OCI-LY7 (cell line): ENCODE results near the gene SPACA4. TPM values are rescaled to one million over a fixed set of nuclear protein-coding genes. Genes with fewer than 3 reads are reported as not detected.

Experiments
- BruUV-seq: library from RNA; stranded (reverse); fragments of 400-500 nt; replicated peaks from 2 replicates; lab custom pipeline; 2021; lab: Mats Ljungman, UMichigan
- CTCF ChIA-PET: fragments of 300-600 bp; sonication (Branson Sonifier 250); formaldehyde crosslinking; loops from one replicate; lab custom pipeline; 2022; ENCODE audit warnings: antibody characterized with exemption; ENCODE audit not compliant: unreplicated experiment; lab: Charles Lee
- POLR2A ChIA-PET: fragments of 300-600 bp; sonication (Branson Sonifier 250); formaldehyde crosslinking; loops from one replicate; lab custom pipeline; 2022; ENCODE audit warnings: antibody characterized with exemption; lab: Charles Lee
- DNase-seq: peaks from one replicate; pipeline ENCODE4 v3.0.0-alpha.2; 2015; ENCODE audit warnings: low spot score
- H2AFZ ChIP-seq: fragments of 200-600 bp; sonication (generic), shearing (Covaris generic); 2 replicates; pipeline ENCODE4 v1.6.1; 2014; ENCODE audit warnings: mild to moderate bottlenecking, antibody characterized with exemption, low read length, moderate library complexity
- H3K27ac ChIP-seq: fragments of 200-600 bp; sonication (generic); 2 replicates; pipeline ENCODE4 v1.5.1; 2014; ENCODE audit warnings: mixed run types, low read depth, mild to moderate bottlenecking, moderate library complexity, low read length, inconsistent platforms; ENCODE audit not compliant: poor library complexity, severe bottlenecking
- H3K36me3 ChIP-seq: fragments of 200-600 bp; sonication (generic); 2 replicates; pipeline ENCODE4 v1.6.1; 2014; ENCODE audit warnings: mild to moderate bottlenecking, antibody characterized with exemption, low read length, moderate library complexity, mixed read lengths; ENCODE audit not compliant: insufficient read depth
- H3K4me1 ChIP-seq: fragments of 200-600 bp; sonication (generic); 2 replicates; pipeline ENCODE4 v1.5.1; 2014; ENCODE audit warnings: mild to moderate bottlenecking, low read length; ENCODE audit not compliant: insufficient read depth, poor library complexity, severe bottlenecking
- H3K4me2 ChIP-seq: fragments of 200-600 bp; sonication (generic); 2 replicates; pipeline ENCODE4 v1.6.1; 2014; ENCODE audit warnings: mild to moderate bottlenecking, low read length
- H3K4me3 ChIP-seq: fragments of 200-600 bp; sonication (generic); 2 replicates; pipeline ENCODE4 v1.5.1; 2014; ENCODE audit warnings: mild to moderate bottlenecking, low read depth, low read length; ENCODE audit not compliant: poor library complexity, severe bottlenecking
- H3K79me2 ChIP-seq: fragments of 200-600 bp; sonication (generic); 2 replicates; pipeline ENCODE4 v1.6.1; 2016; ENCODE audit warnings: low read depth, mild to moderate bottlenecking, low read length, moderate library complexity, mixed read lengths; ENCODE audit not compliant: insufficient read depth
- H3K9me2 ChIP-seq: fragments of 200-600 bp; sonication (generic); 2 replicates; pipeline ENCODE4 v1.6.1; 2016; ENCODE audit warnings: mild to moderate bottlenecking, low read length, mixed read lengths; ENCODE audit not compliant: insufficient read depth
- H3K9me3 ChIP-seq: fragments of 200-600 bp; sonication (generic); 2 replicates; pipeline ENCODE4 v1.6.1; 2014; ENCODE audit warnings: mild to moderate bottlenecking, mixed run types, low read length, mixed read lengths
- H4K20me1 ChIP-seq: fragments of 200-600 bp; sonication (generic); 2 replicates; pipeline ENCODE4 v1.6.1; 2014; ENCODE audit warnings: mild to moderate bottlenecking, antibody characterized with exemption, low read length, moderate library complexity, mixed read lengths; ENCODE audit not compliant: insufficient read depth
- EZH2phosphoT487 ChIP-seq: fragments of 200-600 bp; sonication (generic); IDR thresholded peaks from 2 replicates; pipeline ENCODE4 v1.6.1; 2018; ENCODE audit warnings: low read depth, borderline replicate concordance, mild to moderate bottlenecking, mixed run types, antibody characterized with exemption, low read length, moderate library complexity, mixed read lengths
- intact Hi-C: fragments of 100-400 bp; cut with micrococcal nuclease; formaldehyde crosslinking; loops from one replicate; pipeline ENCODE4 v1.10.0; 2022; ENCODE audit not compliant: unreplicated experiment
- total RNA-seq, 2 experiments: library from RNA; depleted of rRNA in 1 of 2; stranded (reverse); fragments of >200 nt in 1 of 2; shearing (Covaris generic) in 1 of 2; gene quantifications; 2 replicates each; pipeline ENCODE4 v1.2.3, GENCODE V29; 2014 to 2022
- TF ChIP-seq, protein P1 (sequence below): fragments of 200-600 bp; sonication (generic); conservative IDR thresholded peaks from 2 replicates; pipeline ENCODE4 v1.5.1; 2014; ENCODE audit warnings: mild to moderate bottlenecking, antibody characterized with exemption, low read length, moderate library complexity, mixed read lengths

The SPACA4 gene
- total RNA-seq, 2 experiments from 2014 or later = not detected

- Histone ChIP-seq H2AFZ (peak within 1 kb of the TSS; percentile 79; the same call in 1 of the 2 replicates), H3K4me2 (peak within 1 kb of the TSS; percentile 97), H3K4me3 (peak within 1 kb of the TSS; percentile 76), H3K4me1 (peaks cover 46% of the 10 kb centered on the region), H3K9me2 (no peaks in the 10 kb centered on the region), H3K79me2 (no peaks in the 10 kb centered on the region; the same call in 1 of the 2 replicates), H3K27ac (peak within 1 kb of the TSS; percentile 94), H3K9me3 (no peaks in the 10 kb centered on the region), H3K36me3 (no peaks in the 10 kb centered on the region), H4K20me1 (no peaks in the 10 kb centered on the region)
- no TSS peak for BruUV-seq
- TF ChIP-seq, protein P1, sequence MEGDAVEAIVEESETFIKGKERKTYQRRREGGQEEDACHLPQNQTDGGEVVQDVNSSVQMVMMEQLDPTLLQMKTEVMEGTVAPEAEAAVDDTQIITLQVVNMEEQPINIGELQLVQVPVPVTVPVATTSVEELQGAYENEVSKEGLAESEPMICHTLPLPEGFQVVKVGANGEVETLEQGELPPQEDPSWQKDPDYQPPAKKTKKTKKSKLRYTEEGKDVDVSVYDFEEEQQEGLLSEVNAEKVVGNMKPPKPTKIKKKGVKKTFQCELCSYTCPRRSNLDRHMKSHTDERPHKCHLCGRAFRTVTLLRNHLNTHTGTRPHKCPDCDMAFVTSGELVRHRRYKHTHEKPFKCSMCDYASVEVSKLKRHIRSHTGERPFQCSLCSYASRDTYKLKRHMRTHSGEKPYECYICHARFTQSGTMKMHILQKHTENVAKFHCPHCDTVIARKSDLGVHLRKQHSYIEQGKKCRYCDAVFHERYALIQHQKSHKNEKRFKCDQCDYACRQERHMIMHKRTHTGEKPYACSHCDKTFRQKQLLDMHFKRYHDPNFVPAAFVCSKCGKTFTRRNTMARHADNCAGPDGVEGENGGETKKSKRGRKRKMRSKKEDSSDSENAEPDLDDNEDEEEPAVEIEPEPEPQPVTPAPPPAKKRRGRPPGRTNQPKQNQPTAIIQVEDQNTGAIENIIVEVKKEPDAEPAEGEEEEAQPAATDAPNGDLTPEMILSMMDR = peak; percentile 60
- no peak for TF ChIP-seq EZH2phosphoT487
- DNase-seq = no peak
- POLR2A ChIA-PET = no interaction called here
- intact Hi-C loops = loop anchor here (1.0 to 10.0 kb wide), 3 partner anchors 18 to 1040 kb away; partner anchors contain the start of genes PRMT1, RPL18, RPS11 and SPHK2
- CTCF ChIA-PET = no interaction called here
Observed at GRCh38 chr19:48636859-48637448, 30.4 kb downstream of the SPACA4 start, which contains the start of gene DBP. DBP (minus strand) TSS chr19:48637379; CDS start chr19:48636994, 385 bp downstream.

- peaks cover 45% of the 10 kb centered on the region for H3K4me1 ChIP-seq
- CTCF ChIA-PET = no interaction called here
- peak overlapping the region; percentile 79; the same call in 1 of the 2 replicates for H2AFZ ChIP-seq
- peak overlapping the region; percentile 97 for H3K4me2 ChIP-seq
- DNase-seq = peak; percentile 100
- intact Hi-C loops = loop anchor here (1.0 to 10.0 kb wide), 3 partner anchors 18 to 1040 kb away; partner anchors contain the start of genes PRMT1, RPL18, RPS11 and SPHK2
- TF ChIP-seq, protein P1 = no peak
- no peak for TF ChIP-seq EZH2phosphoT487
- no peaks in the 10 kb centered on the region for H3K9me2 ChIP-seq
- H3K79me2 ChIP-seq = no peaks in the 10 kb centered on the region; the same call in 1 of the 2 replicates
- no TSS peak for BruUV-seq
- POLR2A ChIA-PET = no interaction called here
- H4K20me1 ChIP-seq = no peaks in the 10 kb centered on the region
- peak overlapping the region; percentile 94 for H3K27ac ChIP-seq
- peak overlapping the region; percentile 76 for H3K4me3 ChIP-seq
- H3K36me3 ChIP-seq = no peaks in the 10 kb centered on the region
- no peaks in the 10 kb centered on the region for H3K9me3 ChIP-seq
Observed at GRCh38 chr19:48637449-48637947, 31.0 kb downstream of the SPACA4 start.
